SU-DHL-6 (cell line): ENCODE results near the gene NUP188.

Source experiments
- EZH2phosphoT487 ChIP-seq: fragments of 200-600 bp; sonication (generic), shearing (Covaris generic); conservative IDR thresholded peaks from 2 replicates; pipeline ENCODE4 v1.6.1; 2018; ENCODE audit warnings: mild to moderate bottlenecking, antibody characterized with exemption, low read length, moderate library complexity, mixed read lengths
- TF ChIP-seq, protein P1 (sequence below): fragments of 200-600 bp; sonication (generic); IDR thresholded peaks from one replicate; pipeline ENCODE4 v1.5.1; 2017; ENCODE audit warnings: antibody characterized with exemption, mild to moderate bottlenecking, low read length, moderate library complexity; ENCODE audit not compliant: insufficient read depth, poor library complexity, severe bottlenecking

DNA sequence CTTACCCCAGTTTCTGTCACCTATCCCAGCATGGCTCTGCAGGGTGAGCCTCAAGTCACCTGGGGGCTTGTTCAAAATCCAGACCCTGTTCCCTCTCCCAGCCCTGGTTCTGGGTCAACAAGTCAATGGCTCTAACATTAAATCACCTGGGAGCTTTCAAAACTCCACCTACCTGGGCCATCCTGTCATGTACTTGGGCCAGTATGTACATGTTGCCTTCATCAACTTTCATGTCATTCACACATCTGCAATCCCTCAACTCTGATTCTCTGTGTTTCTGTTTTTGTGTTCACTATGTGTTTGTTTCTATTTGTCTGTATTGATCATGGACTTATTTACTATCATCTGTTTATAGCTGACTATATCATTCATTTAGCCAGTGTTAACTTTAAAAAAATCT is 82.7 kb downstream of the NUP188 start:
- TF ChIP-seq, protein P1, sequence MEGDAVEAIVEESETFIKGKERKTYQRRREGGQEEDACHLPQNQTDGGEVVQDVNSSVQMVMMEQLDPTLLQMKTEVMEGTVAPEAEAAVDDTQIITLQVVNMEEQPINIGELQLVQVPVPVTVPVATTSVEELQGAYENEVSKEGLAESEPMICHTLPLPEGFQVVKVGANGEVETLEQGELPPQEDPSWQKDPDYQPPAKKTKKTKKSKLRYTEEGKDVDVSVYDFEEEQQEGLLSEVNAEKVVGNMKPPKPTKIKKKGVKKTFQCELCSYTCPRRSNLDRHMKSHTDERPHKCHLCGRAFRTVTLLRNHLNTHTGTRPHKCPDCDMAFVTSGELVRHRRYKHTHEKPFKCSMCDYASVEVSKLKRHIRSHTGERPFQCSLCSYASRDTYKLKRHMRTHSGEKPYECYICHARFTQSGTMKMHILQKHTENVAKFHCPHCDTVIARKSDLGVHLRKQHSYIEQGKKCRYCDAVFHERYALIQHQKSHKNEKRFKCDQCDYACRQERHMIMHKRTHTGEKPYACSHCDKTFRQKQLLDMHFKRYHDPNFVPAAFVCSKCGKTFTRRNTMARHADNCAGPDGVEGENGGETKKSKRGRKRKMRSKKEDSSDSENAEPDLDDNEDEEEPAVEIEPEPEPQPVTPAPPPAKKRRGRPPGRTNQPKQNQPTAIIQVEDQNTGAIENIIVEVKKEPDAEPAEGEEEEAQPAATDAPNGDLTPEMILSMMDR = no peak
- TF ChIP-seq EZH2phosphoT487 = no peak
